DND-41 (cell line): ENCODE data around the gene TIE1.

Experiments used
- ATAC-seq: fragments of 200-7000 bp; cut with Tn5 transposase; 3 replicates; pipeline ENCODE4 v1.9.1; 2021; ENCODE audit warnings: low read depth; ENCODE audit not compliant: insufficient read depth
- DNase-seq: peaks from one replicate; pipeline ENCODE4 v3.0.0-alpha.2; 2020
- H2AFZ ChIP-seq: 2 replicates; pipeline ENCODE4 v1.6.0; 2012; ENCODE audit warnings: low read depth, low read length
- H3K27ac ChIP-seq: 2 replicates; pipeline ENCODE4 v1.5.1; 2012; ENCODE audit warnings: low read length, inconsistent platforms
- H3K27me3 ChIP-seq: fragments of 200-600 bp; sonication (generic); 2 replicates; pipeline ENCODE4 v1.6.0; 2012; ENCODE audit warnings: low read length, mild to moderate bottlenecking, inconsistent platforms; ENCODE audit not compliant: insufficient read depth, poor library complexity
- H3K36me3 ChIP-seq: 2 replicates; pipeline ENCODE4 v1.5.1; 2012; ENCODE audit warnings: low read length, inconsistent platforms; ENCODE audit not compliant: insufficient read depth
- H3K4me1 ChIP-seq: 2 replicates; pipeline ENCODE4 v1.5.1; 2012; ENCODE audit warnings: mild to moderate bottlenecking, low read length; ENCODE audit not compliant: insufficient read depth
- H3K4me2 ChIP-seq: 2 replicates; pipeline ENCODE4 v1.6.0; 2012; ENCODE audit warnings: mild to moderate bottlenecking, moderate library complexity, low read length, inconsistent platforms; ENCODE audit not compliant: insufficient read depth
- H3K4me3 ChIP-seq, 2 experiments: fragments of 200-600 bp in 1 of 2; shearing (Covaris generic) in 1 of 2; 2 replicates each; pipeline ENCODE4 v1.5.1; 2012 to 2016; ENCODE audit warnings: inconsistent platforms in 2 of 2, low read length in 2 of 2, mild to moderate bottlenecking in 2 of 2, low read depth in 1 of 2, moderate library complexity in 1 of 2
- H3K79me2 ChIP-seq: 2 replicates; pipeline ENCODE4 v1.6.0; 2012; ENCODE audit warnings: low read length, inconsistent platforms; ENCODE audit not compliant: insufficient read depth
- H3K9ac ChIP-seq: 2 replicates; pipeline ENCODE4 v1.6.0; 2012; ENCODE audit warnings: low read depth, mild to moderate bottlenecking, inconsistent platforms, low read length, moderate library complexity
- H3K9me3 ChIP-seq: 2 replicates; pipeline ENCODE4 v1.5.1; 2012; ENCODE audit warnings: low read length, moderate library complexity, mild to moderate bottlenecking, inconsistent platforms; ENCODE audit not compliant: insufficient read depth, severe bottlenecking
- H4K20me1 ChIP-seq: 2 replicates; pipeline ENCODE4 v1.6.0; 2012; ENCODE audit warnings: low read length; ENCODE audit not compliant: insufficient read depth
- CTCF ChIP-seq: IDR thresholded peaks from 2 replicates; pipeline ENCODE4 v1.5.1; 2012; ENCODE audit warnings: borderline replicate concordance, low read length, moderate library complexity, mild to moderate bottlenecking; ENCODE audit not compliant: poor library complexity, severe bottlenecking; ENCODE audit errors: extremely low read depth
- EZH2 ChIP-seq: IDR thresholded peaks from 3 replicates; pipeline ENCODE4 v1.6.1; 2012; ENCODE audit warnings: borderline replicate concordance, low read depth, mild to moderate bottlenecking, moderate library complexity, low read length, inconsistent platforms; ENCODE audit not compliant: severe bottlenecking

The TIE1 gene

GRCh38 chr1:43300378-43301094 is at the start of gene TIE1:
Gene TIE1, plus strand, starts transcription at chr1:43300982. Its CDS starts 90 bp downstream, at chr1:43301072.
- H3K4me1 ChIP-seq, result no peaks in the 10 kb centered on the region
- no peak within 1 kb of the TSS for H3K27ac ChIP-seq
- H3K4me2 ChIP-seq, result no peak within 1 kb of the TSS
- TF ChIP-seq CTCF (no peak), EZH2 (no peak)
- ATAC-seq, result no peak
- no peak within 1 kb of the TSS for H3K9ac ChIP-seq
- H4K20me1 ChIP-seq, result no peaks in the 10 kb centered on the region
- no peak within 1 kb of the TSS for H3K4me3 ChIP-seq
- H2AFZ ChIP-seq, result no peak within 1 kb of the TSS
- no peaks in the 10 kb centered on the region for H3K36me3 ChIP-seq
- no peak for DNase-seq
- no peaks in the 10 kb centered on the region for H3K9me3 ChIP-seq
- H3K79me2 ChIP-seq, result no peaks in the 10 kb centered on the region
- H3K27me3 ChIP-seq, result peaks cover 10% of the 10 kb centered on the region

GRCh38 chr1:43251024-43251423 is 49.8 kb upstream of the TIE1 start:
- peaks cover 5% of the 10 kb centered on the region for H3K9me3 ChIP-seq
- no peak overlapping the region for H3K4me2 ChIP-seq
- ATAC-seq, result no peak
- TF ChIP-seq EZH2 (no peak), CTCF (no peak)
- H3K27ac ChIP-seq, result no peak overlapping the region
- no peak overlapping the region for H2AFZ ChIP-seq
- H4K20me1 ChIP-seq, result no peaks in the 10 kb centered on the region
- no peak for DNase-seq
- H3K4me3 ChIP-seq, result no peak overlapping the region
- no peaks in the 10 kb centered on the region for H3K4me1 ChIP-seq
- no peaks in the 10 kb centered on the region for H3K27me3 ChIP-seq
- H3K36me3 ChIP-seq, result no peaks in the 10 kb centered on the region
- H3K79me2 ChIP-seq, result no peaks in the 10 kb centered on the region
- no peak overlapping the region for H3K9ac ChIP-seq

DNA sequence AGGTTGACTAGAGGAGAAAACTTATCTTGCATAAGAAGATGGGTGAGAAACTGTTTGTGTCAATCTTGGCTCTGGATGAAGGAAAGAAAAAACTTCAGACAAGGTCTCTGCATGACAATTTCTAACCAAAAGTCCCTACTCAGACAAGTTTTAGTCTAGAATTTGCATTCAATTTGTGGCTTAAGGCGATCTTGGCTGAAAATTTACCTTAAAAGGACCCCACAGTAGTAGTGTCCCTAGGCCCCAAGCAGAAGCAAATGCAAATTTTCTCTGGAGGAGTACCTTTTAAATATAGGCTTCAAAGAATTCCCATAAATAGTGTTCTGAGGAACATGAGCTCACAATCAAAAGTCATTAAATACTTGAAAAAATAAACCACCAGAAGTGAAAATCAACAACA is 48.6 kb upstream of the TIE1 start:
- no peaks in the 10 kb centered on the region for H3K36me3 ChIP-seq
- peaks cover 2% of the 10 kb centered on the region for H3K9me3 ChIP-seq
- H3K4me1 ChIP-seq, result no peaks in the 10 kb centered on the region
- H3K9ac ChIP-seq, result no peak overlapping the region
- no peaks in the 10 kb centered on the region for H3K79me2 ChIP-seq
- no peak overlapping the region for H3K4me3 ChIP-seq
- no peak overlapping the region for H3K4me2 ChIP-seq
- no peaks in the 10 kb centered on the region for H3K27me3 ChIP-seq
- H3K27ac ChIP-seq, result no peak overlapping the region
- ATAC-seq (no peak), DNase-seq (no peak)
- H2AFZ ChIP-seq, result no peak overlapping the region
- no peak for TF ChIP-seq CTCF
- no peak for TF ChIP-seq EZH2
- H4K20me1 ChIP-seq, result no peaks in the 10 kb centered on the region

GRCh38 chr1:43253173-43253572 is 47.6 kb upstream of the TIE1 start:
- ATAC-seq, result no peak
- Histone ChIP-seq H3K27me3 (no peaks in the 10 kb centered on the region), H3K9ac (no peak overlapping the region)

More at GRCh38 chr1:43253173-43253572, 47.6 kb upstream of the TIE1 start:
- Histone ChIP-seq H2AFZ (no peak overlapping the region), H4K20me1 (no peaks in the 10 kb centered on the region), H3K27ac (no peak overlapping the region), H3K4me1 (no peaks in the 10 kb centered on the region), H3K36me3 (no peaks in the 10 kb centered on the region), H3K9me3 (no peaks in the 10 kb centered on the region), H3K79me2 (no peaks in the 10 kb centered on the region), H3K4me3 (no peak overlapping the region), H3K4me2 (no peak overlapping the region)
- no peak for DNase-seq
- TF ChIP-seq EZH2, result no peak
- no peak for TF ChIP-seq CTCF
